HG02588 (cell line): ENCODE data around the gene HOXA9.

Experiments
- ATAC-seq: cut with Tn5 transposase; IDR thresholded peaks from one replicate; pipeline ENCODE4 v1.9.1; 2021; ENCODE audit warnings: mild to moderate bottlenecking, moderate library complexity; ENCODE audit not compliant: unreplicated experiment

HOXA9 gene

DNA sequence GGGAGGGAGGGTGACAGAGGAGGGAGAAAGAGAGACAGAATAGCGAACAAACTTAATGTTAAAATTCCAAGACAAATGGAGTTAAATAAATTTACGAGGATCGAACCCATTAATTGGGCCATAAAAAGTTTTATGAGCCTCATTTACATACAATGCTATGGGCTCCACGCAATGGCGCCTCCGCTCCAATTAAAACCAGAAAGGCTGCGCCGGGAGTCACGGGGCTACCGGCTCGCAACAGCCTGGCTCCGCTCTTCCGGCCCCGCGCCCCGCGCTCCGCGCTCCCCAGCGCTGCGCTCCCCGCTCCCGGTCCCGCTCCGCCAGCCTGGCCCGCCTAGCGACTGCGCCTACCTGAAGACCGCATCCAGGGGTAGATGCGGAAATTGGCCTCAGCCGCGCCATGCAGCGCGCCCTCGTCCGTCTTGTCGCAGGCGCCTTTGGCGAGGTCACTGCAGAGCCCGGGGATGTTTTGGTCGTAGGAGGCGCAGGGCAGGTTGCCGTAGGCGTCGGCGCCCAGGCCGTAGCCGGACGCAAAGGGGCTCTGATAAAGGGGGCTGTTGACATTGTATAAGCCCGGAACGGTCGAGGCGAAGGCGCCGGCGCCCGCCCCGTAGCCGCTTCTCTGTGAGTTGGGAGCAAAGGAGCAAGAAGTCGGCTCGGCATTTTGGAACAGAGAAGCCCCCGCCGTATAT is 9.4 kb downstream of the HOXA9 start:
- no peak for ATAC-seq

- ATAC-seq = no peak
Measured at GRCh38 chr7:27154901-27155815, 10.2 kb downstream of the HOXA9 start.

GRCh38 chr7:27154369-27154768 is 11.0 kb downstream of the HOXA9 start:
- no peak for ATAC-seq

GRCh38 chr7:27153526-27153925 is 11.8 kb downstream of the HOXA9 start:
- ATAC-seq = no peak

GRCh38 chr7:27152816-27153442 is 12.4 kb downstream of the HOXA9 start:
- ATAC-seq = no peak

DNA sequence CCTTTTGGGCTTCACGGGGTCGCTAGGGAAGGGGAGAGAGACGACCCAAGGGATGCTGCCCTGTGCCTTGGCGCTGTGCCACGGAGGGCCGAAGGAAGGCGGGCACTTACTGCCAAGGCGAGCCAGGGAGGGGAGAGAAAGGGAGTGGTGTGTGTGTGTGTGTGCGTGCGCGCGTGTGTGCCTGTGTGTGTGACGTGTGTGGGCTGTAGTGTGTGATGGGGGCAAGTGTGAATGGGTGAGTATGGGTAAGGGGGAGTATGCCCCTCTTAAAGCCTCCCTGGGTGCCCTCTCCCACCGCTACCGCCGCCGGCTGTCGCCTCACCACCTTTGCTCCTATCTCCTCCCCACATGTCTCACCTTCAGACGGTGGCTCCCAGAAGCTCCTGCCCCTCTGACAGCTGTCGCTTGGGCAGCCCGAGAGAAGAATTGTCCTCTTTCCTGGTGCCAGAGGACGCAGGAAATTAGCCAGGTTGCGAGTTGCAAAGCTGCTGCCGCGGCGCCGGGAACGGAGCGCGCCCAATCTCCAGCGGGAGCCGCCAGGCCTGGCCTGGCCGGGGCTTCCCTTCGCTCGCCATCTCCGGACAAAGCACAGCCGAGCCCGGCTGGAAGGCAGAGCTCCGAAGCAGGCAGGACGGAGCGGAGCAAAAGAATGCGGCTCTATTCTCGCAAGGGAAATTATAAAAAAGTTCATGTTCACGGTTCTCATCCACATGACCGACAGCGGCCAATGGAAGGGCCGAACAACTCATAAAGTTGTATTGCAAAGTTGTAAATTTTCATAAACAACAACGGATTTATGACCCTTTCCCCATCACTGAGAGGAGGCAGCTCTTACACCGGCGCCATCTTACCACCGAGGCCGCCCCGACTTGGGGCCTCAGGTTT is 13.2 kb downstream of the HOXA9 start, which contains the start of gene HOXA3:
HOXA3 (minus strand) TSS at position 653 of the 885 bp plus-strand sequence. CDS start 41,943 bp downstream, outside the sequence.
- ATAC-seq = no peak

DNA sequence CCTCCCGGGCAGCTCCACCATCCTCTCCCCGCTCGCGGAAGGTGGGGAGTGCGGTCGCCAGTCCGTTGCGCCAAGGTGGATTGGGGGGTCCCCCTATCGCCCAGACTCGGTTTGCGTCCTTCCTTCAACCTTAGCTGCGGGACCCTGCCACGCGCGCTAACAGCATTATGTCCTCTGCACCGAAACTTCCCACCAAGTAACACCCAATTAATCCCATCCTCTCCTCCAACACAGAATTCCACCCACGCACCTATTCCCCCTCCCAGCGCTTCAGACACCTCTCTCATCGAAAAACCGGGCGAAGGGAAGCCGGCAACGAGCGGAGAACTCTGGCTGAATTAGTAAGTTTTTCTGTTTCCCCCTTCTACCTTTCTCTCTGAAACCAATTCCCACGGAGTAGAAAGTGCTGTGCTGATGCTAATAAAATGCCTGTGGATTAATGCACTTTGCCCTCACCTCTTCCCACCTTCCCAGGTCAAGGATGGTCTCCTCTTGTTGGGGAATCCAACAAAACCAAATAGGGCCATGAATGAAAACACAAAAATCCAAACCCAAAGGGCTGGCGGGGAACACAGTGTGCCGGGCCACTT is 13.9 kb downstream of the HOXA9 start:
- no peak for ATAC-seq

DNA sequence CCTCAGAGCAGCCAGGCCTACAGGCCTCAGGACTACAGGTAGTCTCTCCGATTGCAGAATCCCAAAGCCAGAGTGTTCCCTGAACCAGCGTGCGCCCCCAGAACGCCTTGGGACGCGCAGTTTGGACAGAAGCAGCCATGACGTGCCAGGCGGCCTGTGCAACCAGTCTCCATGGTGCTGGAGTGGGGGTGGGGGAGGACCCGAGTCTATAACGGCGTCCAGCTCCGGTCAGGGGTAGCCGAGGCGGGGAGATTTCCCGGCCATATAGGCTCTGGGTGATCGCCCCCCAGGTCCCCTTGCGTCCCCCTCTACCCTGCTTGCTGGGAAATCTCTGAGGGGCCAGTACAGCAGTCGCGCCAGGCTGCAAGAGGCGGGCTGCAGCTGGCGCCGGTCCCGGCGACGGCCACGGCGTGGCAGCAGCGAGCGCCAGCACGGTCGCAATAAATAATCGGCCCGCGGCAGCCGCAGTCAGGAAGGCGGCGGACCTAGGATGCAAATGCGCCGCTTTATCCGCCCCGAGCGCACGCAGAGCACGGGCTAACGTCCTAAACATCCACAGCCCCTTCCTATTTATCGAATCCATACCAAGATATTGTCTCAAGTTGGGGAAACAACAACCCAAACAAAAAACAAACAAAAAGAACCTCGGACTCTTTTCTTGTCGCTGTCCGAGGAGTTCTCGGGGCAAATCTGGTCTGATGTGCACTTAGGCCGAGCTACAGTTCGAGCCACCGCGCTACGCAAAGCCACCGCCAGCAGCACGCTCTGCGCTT is 14.6 kb downstream of the HOXA9 start:
- ATAC-seq = peak; percentile 72

DNA sequence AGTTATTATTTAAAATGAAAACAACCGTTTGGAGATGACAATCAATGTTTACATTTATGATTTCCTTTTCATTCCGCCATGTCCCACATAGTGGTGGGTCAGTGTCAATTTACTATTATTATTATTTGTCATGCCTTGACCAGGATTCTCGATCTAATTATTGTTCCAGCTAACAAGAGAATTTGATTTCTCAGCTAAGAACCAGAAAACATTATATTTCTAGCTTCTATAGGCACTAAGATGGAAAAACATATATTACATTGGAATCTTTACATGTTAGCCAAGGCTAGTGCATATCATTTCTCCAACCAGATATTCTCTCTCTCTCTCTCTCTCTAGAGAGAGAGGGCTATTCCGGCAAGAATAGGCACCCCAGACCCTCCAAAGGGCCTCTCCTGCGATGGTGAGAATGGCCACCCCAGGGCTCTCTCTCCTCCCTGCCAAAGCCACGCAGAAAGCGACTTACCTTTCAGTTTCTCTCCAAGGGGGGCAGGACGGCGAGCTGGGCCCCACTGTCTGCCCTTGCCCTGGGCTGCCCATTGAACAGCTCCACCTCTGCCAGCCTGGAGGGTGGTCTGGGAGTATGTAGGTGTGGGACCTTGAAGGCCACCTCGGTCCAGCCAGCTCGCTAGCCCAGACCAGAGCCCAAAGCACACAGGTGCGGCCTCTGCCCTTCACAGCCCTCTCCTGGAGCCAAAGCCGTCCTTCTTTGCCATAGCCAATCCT is 15.3 kb downstream of the HOXA9 start:
- no peak for ATAC-seq

DNA sequence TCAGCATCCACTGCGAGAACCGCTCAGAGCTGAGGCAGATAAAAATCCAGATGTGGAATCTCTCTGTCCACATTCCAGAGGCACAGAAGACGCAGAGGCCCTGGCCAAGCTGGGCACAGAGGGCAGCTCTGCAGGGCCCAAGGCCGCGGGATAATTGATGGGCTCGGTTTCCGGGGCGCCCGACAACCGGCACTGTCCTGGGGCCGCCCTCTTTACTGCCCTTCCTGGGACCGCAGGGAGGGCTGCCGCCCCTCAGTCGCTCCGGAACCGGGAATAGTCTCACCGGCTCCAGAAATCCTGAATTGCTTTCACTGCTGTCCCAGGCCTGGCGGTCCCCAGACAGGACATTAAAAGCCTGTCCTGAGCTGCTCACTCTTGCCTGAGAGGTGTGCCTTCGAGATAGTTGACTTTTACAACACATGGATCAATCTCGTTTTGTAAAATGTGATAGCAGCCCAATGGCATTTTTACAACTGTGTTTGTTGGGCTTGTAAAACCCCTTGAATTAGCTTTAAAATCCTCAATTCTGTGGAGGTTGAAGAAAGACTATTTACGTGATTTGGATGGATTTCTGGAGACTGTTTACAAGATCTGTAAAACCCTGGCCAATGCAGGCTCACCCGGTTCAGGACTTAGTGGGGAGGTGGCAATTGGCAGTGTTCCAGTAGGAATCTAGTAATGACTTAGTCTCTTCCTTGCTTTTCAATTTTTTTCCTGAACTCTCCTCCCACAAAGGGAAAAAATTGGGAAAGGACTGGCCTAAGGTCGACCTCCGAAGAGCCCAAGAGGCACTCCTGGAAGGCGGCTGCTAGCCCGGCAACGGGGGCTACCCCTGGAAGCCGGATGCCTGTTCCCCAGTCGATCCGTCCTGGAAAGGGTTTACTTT is 16.3 kb downstream of the HOXA9 start:
- no peak for ATAC-seq

DNA sequence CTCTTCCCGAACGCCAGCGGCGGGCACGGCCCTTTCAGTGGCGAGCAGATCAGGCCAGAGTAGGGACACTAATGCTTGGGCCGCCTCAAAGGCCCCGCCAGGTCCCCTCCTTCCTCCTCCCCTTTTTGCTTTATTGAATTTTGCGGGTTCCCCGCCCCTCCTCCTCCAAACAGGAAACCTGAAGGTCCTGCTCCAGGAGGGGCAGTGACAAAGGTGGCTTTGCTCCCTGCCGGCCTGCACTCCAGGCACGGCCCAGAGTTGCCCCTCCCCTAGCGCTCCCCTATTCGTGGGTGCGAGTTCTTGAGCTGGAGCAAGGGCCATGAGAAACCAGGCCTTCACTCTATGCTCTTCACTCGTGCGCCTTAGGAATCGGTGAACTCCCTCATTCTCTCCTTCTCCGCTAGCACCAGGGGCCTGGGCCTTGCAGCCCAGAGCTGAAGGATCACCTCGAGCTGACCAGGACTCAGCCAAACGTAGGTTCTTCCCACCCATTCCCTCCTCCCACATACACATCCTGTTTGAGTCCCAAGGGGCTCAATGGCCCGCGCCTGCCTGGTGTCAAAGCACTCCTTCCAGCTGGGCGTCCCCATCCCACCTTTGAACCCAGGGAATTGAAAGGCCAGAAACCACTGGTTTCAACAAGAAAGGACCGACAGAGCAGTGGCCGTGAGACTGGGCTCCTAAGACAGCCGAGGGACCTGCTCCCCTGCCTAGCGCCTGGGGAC is 17.1 kb downstream of the HOXA9 start:
- ATAC-seq = no peak

DNA sequence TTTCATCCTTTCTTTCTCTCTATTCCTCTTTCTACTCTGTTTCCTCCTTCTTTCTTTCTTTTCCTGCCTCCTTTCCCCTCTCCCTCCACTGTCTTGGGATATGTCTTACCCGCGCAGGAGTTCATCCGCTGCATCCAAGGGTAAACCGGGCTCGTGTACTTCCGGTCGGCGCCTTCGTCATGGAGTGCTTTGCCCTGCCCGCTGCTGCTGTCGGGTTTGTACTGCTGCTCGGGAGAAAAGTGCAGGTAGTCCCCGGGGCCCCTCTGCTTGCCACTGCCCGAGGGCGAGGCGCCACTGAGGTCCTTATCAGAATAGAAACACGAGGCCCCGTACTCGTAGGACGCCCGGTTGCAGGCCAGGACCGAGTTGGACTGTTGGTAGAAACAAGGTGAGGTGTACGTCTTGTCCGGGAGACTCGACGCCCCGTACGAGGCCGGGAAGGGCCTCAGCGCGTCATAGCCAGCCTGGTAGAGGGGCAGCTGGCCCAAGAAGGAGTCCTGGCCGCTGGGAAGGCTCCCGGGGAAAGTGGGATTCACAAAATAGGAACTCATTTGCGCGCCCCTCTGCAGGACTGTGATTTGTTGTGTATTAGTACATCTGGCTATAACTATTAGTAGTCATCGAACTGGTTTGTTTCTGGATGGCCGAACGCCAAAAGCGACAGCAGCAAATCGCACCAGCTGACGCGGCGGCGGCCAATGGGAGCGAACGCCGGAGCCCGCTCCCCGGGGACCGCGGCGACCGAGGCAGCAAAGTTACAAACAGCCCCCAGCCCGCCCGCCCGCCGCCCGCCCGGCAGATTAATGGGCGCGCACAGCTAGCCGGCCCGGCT is 17.9 kb downstream of the HOXA9 start, which contains the start of gene HOXA6:
HOXA6 (minus strand) TSS at position 576 of the 832 bp plus-strand sequence; CDS start at position 551, 25 bp downstream.
- ATAC-seq = no peak

GRCh38 chr7:27146491-27147198 is 18.7 kb downstream of the HOXA9 start:
- no peak for ATAC-seq

DNA sequence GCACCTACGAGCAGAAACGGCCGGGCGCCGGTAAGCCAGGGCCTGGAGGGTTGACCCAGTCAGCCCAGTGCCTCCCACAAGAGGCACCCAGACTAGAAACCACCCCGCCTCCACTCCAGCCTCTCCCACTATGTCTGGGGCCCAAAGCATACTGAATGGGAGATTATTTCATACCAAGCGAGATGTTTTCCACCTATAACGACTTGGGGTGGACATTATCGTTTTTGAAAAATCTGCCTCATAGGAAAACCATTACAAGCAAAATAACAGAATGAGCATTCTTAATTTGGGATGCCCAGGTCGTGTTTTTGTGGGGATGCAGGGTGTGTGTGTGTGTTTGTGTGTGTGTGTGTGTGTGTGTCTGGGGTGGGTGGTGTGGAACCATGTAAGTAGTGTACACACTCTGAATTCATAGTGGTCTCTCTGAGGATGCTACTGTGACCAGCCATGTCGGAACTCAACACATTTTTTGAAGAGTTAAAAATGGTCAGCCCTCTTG is 19.4 kb downstream of the HOXA9 start:
- ATAC-seq = no peak

GRCh38 chr7:27145165-27145913 is 20.0 kb downstream of the HOXA9 start:
- no peak for ATAC-seq
